K562 (cell line): ENCODE measurements around the gene PAF1. TPM values are rescaled to one million over a fixed set of nuclear protein-coding genes. Genes with fewer than 3 reads are reported as not detected.

Source experiments
- ETS1 ChIP-seq: conservative IDR thresholded peaks from 2 replicates; pipeline ENCODE4 v1.6.1; 2011; ENCODE audit warnings: low read depth, mild to moderate bottlenecking, low read length; ENCODE audit not compliant: control insufficient read depth
- GTF2E2 ChIP-seq: fragments of 200-800 bp; sonication (Bioruptor generic); IDR thresholded peaks from 2 replicates; pipeline ENCODE4 v1.6.1; 2016; ENCODE audit warnings: missing genetic modification characterization, missing compliant biosample characterization
- HDAC1 ChIP-seq, 2 experiments: fragments of 450-650 bp; IDR thresholded peaks; 2 replicates each; pipeline ENCODE4 v1.6.1; 2016 to 2017; ENCODE audit warnings: inconsistent platforms in 1 of 2, mild to moderate bottlenecking in 1 of 2, moderate library complexity in 1 of 2
- JUN ChIP-seq, 2 experiments: sonication (generic) in 1 of 2; formaldehyde crosslinking in 1 of 2; IDR thresholded peaks; 2 replicates each; pipeline versions ENCODE4 v1.6.1 to v1.8.0; 2012 to 2022; ENCODE audit warnings: borderline replicate concordance in 2 of 2, mild to moderate bottlenecking in 2 of 2, improper control_type of control experiment in 1 of 2, low read depth in 1 of 2, low read length in 1 of 2, missing genetic modification reagents in 1 of 2
- MLLT1 ChIP-seq, 2 experiments: fragments of 450-650 bp; IDR thresholded peaks; 2 replicates each; pipeline ENCODE4 v1.6.1; 2016
- MYC ChIP-seq, 2 experiments: fragments of 250-450 bp in 1 of 2; sonication (Bioruptor Pico) in 1 of 2; IDR thresholded peaks; 2 replicates each; pipeline versions ENCODE4 v1.5.1 to v1.6.1; 2012 to 2021; ENCODE audit warnings: low read depth in 2 of 2, borderline replicate concordance in 1 of 2, improper control_type of control experiment in 1 of 2, low read length in 1 of 2, mild to moderate bottlenecking in 1 of 2, moderate library complexity in 1 of 2
- PCBP2 ChIP-seq: fragments of 200-400 bp; formaldehyde crosslinking; IDR thresholded peaks from 2 replicates; pipeline ENCODE4 v1.6.1; 2018; ENCODE audit warnings: low read length, low read depth, mild to moderate bottlenecking, moderate library complexity; ENCODE audit not compliant: poor library complexity, severe bottlenecking
- POLR2AphosphoS5 ChIP-seq: IDR thresholded peaks from 2 replicates; pipeline ENCODE4 v1.6.1; 2011; ENCODE audit warnings: mild to moderate bottlenecking, low read depth, low read length, moderate library complexity; ENCODE audit not compliant: control insufficient read depth, insufficient read depth
- RREB1 ChIP-seq: fragments of 250-450 bp; sonication (Bioruptor Pico); IDR thresholded peaks from 2 replicates; pipeline ENCODE4 v1.4.0; 2020
- SIN3B ChIP-seq: fragments of 450-650 bp; IDR thresholded peaks from 2 replicates; pipeline ENCODE4 v1.6.1; 2017; ENCODE audit warnings: low read depth, mild to moderate bottlenecking, moderate library complexity
- UBTF ChIP-seq, 2 experiments: IDR thresholded peaks; 2 replicates each; pipeline ENCODE4 v1.6.1; 2012; ENCODE audit warnings: improper control_type of control experiment in 2 of 2, low read depth in 2 of 2, low read length in 2 of 2, borderline replicate concordance in 1 of 2
- polyA plus RNA-seq, 8 experiments: library from polyadenylated mRNA; depleted of rRNA in 4 of 8; stranded (reverse) in 5 of 8; unstranded in 3 of 8; fragments of >200 nt; fragmentation: Nextera tagmentation in 2 of 8; fragmentation: Illumina TruSeq in 1 of 8; extraction: Ambion mirVana in 2 of 8; extraction: Trizol in 1 of 8; gene quantifications; 2 replicates each; pipeline versions ENCODE4 v1.2.1 to v1.2.3, GENCODE V29; 2011 to 2014; ENCODE audit warnings: inconsistent platforms in 1 of 8, missing spikeins in 1 of 8
- total RNA-seq, 7 experiments: library from RNA; depleted of rRNA in 6 of 7; stranded (reverse); fragments of >200 nt in 6 of 7; fragmentation: Illumina TruSeq in 2 of 7; extraction: Trizol in 2 of 7; gene quantifications; 2 replicates each; pipeline versions ENCODE4 v1.2.1 to v1.2.3, GENCODE V29; 2011 to 2021; ENCODE audit warnings: low replicate concordance in 1 of 7

The PAF1 gene
- total and polyA plus RNA-seq, 9 of the 15 experiments (the other 6 are each of a cell fraction or from before 2014, with no cell fraction given), result 1.5 to 45.0 (median 33.8) TPM

- TF ChIP-seq ETS1, result peak; percentile 65; the same call in 1 of the 2 replicates
- 0 out of 4 replicates have a peak, but pooled peaks of 1 of the 2 experiments have one; percentile 28 for TF ChIP-seq MLLT1 (IDR thresholded peaks at IDR 0.05)
- TF ChIP-seq MYC (IDR thresholded peaks at IDR 0.05; ENCODE audit: low read depth, low read length), result no peak
- TF ChIP-seq MYC (CRISPR knock-in tag; IDR thresholded peaks at IDR 0.05; ENCODE audit: borderline replicate concordance, low read depth), result no peak
- no peak for TF ChIP-seq PCBP2
- TF ChIP-seq RREB1 (CRISPR knock-in tag), result no peak
- no peak for TF ChIP-seq JUN (IDR thresholded peaks at IDR 0.05; ENCODE audit: borderline replicate concordance, low read depth, low read length)
- TF ChIP-seq JUN (CRISPR knock-in tag; IDR thresholded peaks at IDR 0.05; ENCODE audit: borderline replicate concordance), result no peak
- 0 out of 4 replicates have a peak, but pooled peaks of 1 of the 2 experiments have one; percentile 54 for TF ChIP-seq UBTF (IDR thresholded peaks at IDR 0.05; ENCODE audit: borderline replicate concordance in 1 of 2, low read depth in 2 of 2, low read length in 2 of 2)
- TF ChIP-seq SIN3B, result no peak
- peak; percentile 76 for TF ChIP-seq POLR2AphosphoS5
- TF ChIP-seq GTF2E2, result peak; percentile 80; the same call in 1 of the 2 replicates
- 0 out of 4 replicates have a peak, but pooled peaks of 1 of the 2 experiments have one; percentile 4 for TF ChIP-seq HDAC1 (IDR thresholded peaks at IDR 0.05)
- TF ChIP-seq, all 486 proteins: peak for 21
Measured at GRCh38 chr19:39411081-39411831, 20.4 kb upstream of the PAF1 start (continued).
